ENCODE data around the gene CXCR3. TPM values are rescaled to one million over a fixed set of nuclear protein-coding genes. Genes with fewer than 3 reads are reported as not detected.
"Not testable (repeated sequence)": the region's sequence is repeated elsewhere in the genome, so short reads cannot be mapped to it uniquely, and the experiment has no call there.

Gene CXCR3
- total RNA-seq, 1 donor from 2014 or later = 0.92 TPM

GRCh38 chrX:71609095-71609750, 9.1 kb downstream of the CXCR3 start:
- no peak for DNase-seq

GRCh38 chrX:71607488-71607887, 10.8 kb downstream of the CXCR3 start:
- no peak for DNase-seq

- DNase-seq = no peak
Measured at GRCh38 chrX:71606536-71607216, 11.6 kb downstream of the CXCR3 start.

GRCh38 chrX:71604796-71605568, 13.3 kb downstream of the CXCR3 start:
- no peak for DNase-seq

- no peak for DNase-seq
Measured at GRCh38 chrX:71604141-71604540, 14.2 kb downstream of the CXCR3 start.

GRCh38 chrX:71603618-71604017, 14.7 kb downstream of the CXCR3 start:
- DNase-seq = no peak

- DNase-seq = no peak
Measured at GRCh38 chrX:71599965-71600364, 18.3 kb downstream of the CXCR3 start.

GRCh38 chrX:71593210-71593609, 25.1 kb downstream of the CXCR3 start:
- not testable (repeated sequence) for DNase-seq

GRCh38 chrX:71586929-71587328, 31.4 kb downstream of the CXCR3 start:
- DNase-seq = no peak

- no peak for DNase-seq
Measured at GRCh38 chrX:71581210-71581609, 37.1 kb downstream of the CXCR3 start.

GRCh38 chrX:71579990-71580380, 38.3 kb downstream of the CXCR3 start:
- DNase-seq = no peak

- no peak for DNase-seq
Measured at GRCh38 chrX:71579136-71579989, 38.9 kb downstream of the CXCR3 start.

GRCh38 chrX:71578253-71579135, 39.8 kb downstream of the CXCR3 start, which contains the start of gene GCNA:
TSS of gene GCNA (plus strand) at chrX:71578437. CDS start at chrX:71580822, 2,385 bp downstream.
- DNase-seq = no peak

- DNase-seq = no peak
Measured at GRCh38 chrX:71577682-71578081, 40.6 kb downstream of the CXCR3 start.

GRCh38 chrX:71573590-71573989, 44.7 kb downstream of the CXCR3 start:
- no peak for DNase-seq

- DNase-seq = peak; percentile 2
Measured at GRCh38 chrX:71571390-71571789, 46.9 kb downstream of the CXCR3 start.

Other genes with a start within 250 kb of the CXCR3 start
- 194 TPM for gene OGT, start 85.4 kb downstream of the CXCR3 start, total RNA-seq
- gene GCNA, start 40.1 kb downstream of the CXCR3 start, total RNA-seq = 3.2 TPM
- gene CXorf49, start 99.8 kb upstream of the CXCR3 start, total RNA-seq = not detected
- gene CXorf49B, start 144.8 kb upstream of the CXCR3 start, total RNA-seq = not detected